ENCODE measurements around the gene MNX1.

- TF ChIP-seq EZH2 (IDR thresholded peaks at IDR 0.05; ENCODE audit: insufficient read depth, low read length) (no peak), CTCF (IDR thresholded peaks at IDR 0.05; ENCODE audit: insufficient read depth, low read depth, low read length) (no peak)
Observed at GRCh38 chr7:157037635-157038034, 27.2 kb upstream of the MNX1 start.

Data from astrocyte (in vitro differentiated cells and primary cell).